ENCODE results near the gene ALDH18A1. TPM values are rescaled to one million over a fixed set of nuclear protein-coding genes. Genes with fewer than 3 reads are reported as not detected.
"Not testable (repeated sequence)": the region's sequence is repeated elsewhere in the genome, so short reads cannot be mapped to it uniquely, and the experiment has no call there.

ALDH18A1 gene
- polyA plus RNA-seq (2014; cell fraction: cytosol; rRNA removed), result 88.7 and 95.1 TPM in 2 replicates
- 165 and 169 TPM in 2 replicates for polyA plus RNA-seq (2014; cell fraction: nucleus; rRNA removed)

- peak; percentile 93 for DNase-seq (ENCODE audit: low spot score)
These were observed at the start of gene ALDH18A1 for GRCh38 chr10:95656291-95657164. Gene ALDH18A1 (minus strand): TSS chr10:95656711. CDS start chr10:95653377, 3,334 bp downstream.

GRCh38 chr10:95698415-95698814 is 41.9 kb upstream of the ALDH18A1 start:
- no peak for DNase-seq (ENCODE audit: low spot score)

- no peak for DNase-seq (ENCODE audit: low spot score)
These were observed 40.9 kb upstream of the ALDH18A1 start for GRCh38 chr10:95697429-95697828.

- DNase-seq (ENCODE audit: low spot score), result no peak
These were observed 38.2 kb upstream of the ALDH18A1 start for GRCh38 chr10:95694665-95695064.

GRCh38 chr10:95693668-95694534 is 37.4 kb upstream of the ALDH18A1 start, which contains the start of gene TCTN3:
Gene TCTN3 (minus strand): TSS chr10:95693927. CDS start chr10:95693899, 28 bp downstream.
- DNase-seq (ENCODE audit: low spot score), result peak; percentile 99

- no peak for DNase-seq (ENCODE audit: low spot score)
These were observed 36.7 kb upstream of the ALDH18A1 start for GRCh38 chr10:95693071-95693667.

- DNase-seq (ENCODE audit: low spot score), result no peak
These were observed 34.8 kb upstream of the ALDH18A1 start for GRCh38 chr10:95691281-95691680.

GRCh38 chr10:95688648-95689047 is 32.1 kb upstream of the ALDH18A1 start:
- DNase-seq (ENCODE audit: low spot score), result no peak

GRCh38 chr10:95683966-95684365 is 27.5 kb upstream of the ALDH18A1 start:
- DNase-seq (ENCODE audit: low spot score), result no peak

GRCh38 chr10:95675403-95676116 is 19.0 kb upstream of the ALDH18A1 start:
- no peak for DNase-seq (ENCODE audit: low spot score)

GRCh38 chr10:95674643-95675042 is 18.1 kb upstream of the ALDH18A1 start:
- no peak for DNase-seq (ENCODE audit: low spot score)

- DNase-seq (ENCODE audit: low spot score), result not testable (repeated sequence)
These were observed 16.1 kb upstream of the ALDH18A1 start for GRCh38 chr10:95672641-95673040.

- DNase-seq (ENCODE audit: low spot score), result no peak
These were observed 8.0 kb upstream of the ALDH18A1 start for GRCh38 chr10:95664543-95664942.

GRCh38 chr10:95663496-95663895 is 7.0 kb upstream of the ALDH18A1 start:
- DNase-seq (ENCODE audit: low spot score), result no peak

- no peak for DNase-seq (ENCODE audit: low spot score)
These were observed 5.3 kb upstream of the ALDH18A1 start for GRCh38 chr10:95661818-95662217.

GRCh38 chr10:95660283-95660682 is 3.8 kb upstream of the ALDH18A1 start:
- no peak for DNase-seq (ENCODE audit: low spot score)

GRCh38 chr10:95657250-95657649 is 739 bp upstream of the ALDH18A1 start:
- no peak for DNase-seq (ENCODE audit: low spot score)

GRCh38 chr10:95655571-95656290 is 780 bp downstream of the ALDH18A1 start:
- DNase-seq (ENCODE audit: low spot score), result peak; percentile 17

GRCh38 chr10:95653895-95654294 is 2.6 kb downstream of the ALDH18A1 start:
- DNase-seq (ENCODE audit: low spot score), result no peak

GRCh38 chr10:95651346-95652060 is 5.0 kb downstream of the ALDH18A1 start:
- DNase-seq (ENCODE audit: low spot score), result no peak
